Tibial nerve (tissue), 4 donors: ENCODE measurements around the gene IFNAR1. TPM values are rescaled to one million over a fixed set of nuclear protein-coding genes. Genes with fewer than 3 reads are reported as not detected.

Experiments
- DNase-seq, 2 donors: peaks; one replicate each; pipeline ENCODE4 v3.0.0-alpha.2; 2019; ENCODE audit warnings: low spot score in 2 of 2
- H3K27ac ChIP-seq, 4 donors: fragments of 200-600 bp; sonication (generic) in 3 of 4; one replicate each; pipeline ENCODE4 v1.5.1; 2017 to 2019; ENCODE audit warnings: mild to moderate bottlenecking in 1 of 4
- H3K27me3 ChIP-seq, 2 donors: fragments of 200-600 bp; sonication (generic) in 1 of 2; one replicate each; pipeline versions ENCODE4 v1.5.1 to v1.6.0; 2017 to 2019
- H3K36me3 ChIP-seq, 3 donors: fragments of 200-600 bp; sonication (generic); one replicate each; pipeline ENCODE4 v1.5.1; 2018 to 2019
- H3K4me1 ChIP-seq, 4 donors: fragments of 200-600 bp; sonication (generic) in 3 of 4; one replicate each; pipeline ENCODE4 v1.5.1; 2017 to 2019
- H3K4me3 ChIP-seq, 4 donors: fragments of 200-600 bp; sonication (generic) in 3 of 4; one replicate each; pipeline ENCODE4 v1.5.1; 2017 to 2019; ENCODE audit warnings: mild to moderate bottlenecking in 1 of 4, moderate library complexity in 1 of 4
- H3K9me3 ChIP-seq, 4 donors: fragments of 200-600 bp; sonication (generic) in 3 of 4; one replicate each; pipeline ENCODE4 v1.5.1; 2017 to 2019
- EP300 ChIP-seq, 2 donors: sonication (generic); formaldehyde crosslinking; IDR thresholded peaks; one replicate each; pipeline ENCODE4 v1.6.1; 2017; ENCODE audit warnings: antibody characterized with exemption in 2 of 2, mild to moderate bottlenecking in 1 of 2
- POLR2A ChIP-seq, 2 donors: fragments of 450-650 bp; IDR thresholded peaks; one replicate each; pipeline ENCODE4 v1.6.1; 2017; ENCODE audit warnings: antibody characterized with exemption in 2 of 2, mild to moderate bottlenecking in 2 of 2, moderate library complexity in 2 of 2
- WGBS, 2 donors: methylation state at CpG; one replicate each; pipeline ENCODE4 v1.1.5; 2018; 5-methylcytosine and 5-hydroxymethylcytosine counted together
- total RNA-seq, 4 donors: library from RNA; depleted of rRNA; stranded (reverse); fragments of >200 nt; gene quantifications; one replicate each; pipeline ENCODE4 v1.1.0, GENCODE V29; 2016
- TF ChIP-seq, protein P1 (sequence below), 5 experiments: fragments of 200-600 bp in 3 of 5; fragments of 450-650 bp in 2 of 5; sonication (generic) in 3 of 5; IDR thresholded peaks; one replicate each; pipeline ENCODE4 v1.5.1; 2016 to 2019; ENCODE audit warnings: antibody characterized with exemption in 5 of 5, mild to moderate bottlenecking in 3 of 5, moderate library complexity in 2 of 5

IFNAR1 gene
- total RNA-seq, 4 donors from 2014 or later = 29.4 to 35.8 (median 31.4) TPM

DNA sequence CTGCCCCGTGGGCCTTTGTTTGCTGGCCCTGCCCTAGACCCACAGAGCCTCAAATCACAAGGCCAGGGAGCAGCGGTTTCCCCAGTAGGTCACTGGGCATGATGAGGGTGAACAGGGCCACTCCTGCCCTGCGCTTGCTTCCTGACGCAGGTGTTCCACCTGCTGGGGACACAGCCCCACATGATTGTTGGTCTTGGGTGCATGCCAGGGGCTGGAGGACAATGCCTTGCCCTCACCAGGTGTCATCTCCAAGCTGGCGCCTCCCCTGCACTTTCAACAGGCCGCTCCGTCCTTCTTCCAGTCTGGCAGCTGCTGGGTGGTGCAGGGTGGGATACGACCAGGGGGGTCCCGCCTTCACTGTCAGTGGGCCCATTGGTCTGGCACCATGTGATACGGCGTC is 34.3 kb upstream of the IFNAR1 start:
- H3K36me3 ChIP-seq = peaks cover 0 to 67% (median 7%) of the 10 kb centered on the region in 3 donors
- no peak overlapping the region for H3K4me3 ChIP-seq
- H3K4me1 ChIP-seq = peaks cover 0 to 41% (median 15%) of the 10 kb centered on the region in 4 donors
- H3K9me3 ChIP-seq = no peaks in the 10 kb centered on the region
- H3K27ac ChIP-seq = no peak overlapping the region
- WGBS, 2 donors = 83 to 92% methylated on average over 11 of the region's 11 CpGs
- no peak for DNase-seq
- TF ChIP-seq POLR2A (IDR thresholded peaks at IDR 0.05) = no peak
- TF ChIP-seq, protein P1, sequence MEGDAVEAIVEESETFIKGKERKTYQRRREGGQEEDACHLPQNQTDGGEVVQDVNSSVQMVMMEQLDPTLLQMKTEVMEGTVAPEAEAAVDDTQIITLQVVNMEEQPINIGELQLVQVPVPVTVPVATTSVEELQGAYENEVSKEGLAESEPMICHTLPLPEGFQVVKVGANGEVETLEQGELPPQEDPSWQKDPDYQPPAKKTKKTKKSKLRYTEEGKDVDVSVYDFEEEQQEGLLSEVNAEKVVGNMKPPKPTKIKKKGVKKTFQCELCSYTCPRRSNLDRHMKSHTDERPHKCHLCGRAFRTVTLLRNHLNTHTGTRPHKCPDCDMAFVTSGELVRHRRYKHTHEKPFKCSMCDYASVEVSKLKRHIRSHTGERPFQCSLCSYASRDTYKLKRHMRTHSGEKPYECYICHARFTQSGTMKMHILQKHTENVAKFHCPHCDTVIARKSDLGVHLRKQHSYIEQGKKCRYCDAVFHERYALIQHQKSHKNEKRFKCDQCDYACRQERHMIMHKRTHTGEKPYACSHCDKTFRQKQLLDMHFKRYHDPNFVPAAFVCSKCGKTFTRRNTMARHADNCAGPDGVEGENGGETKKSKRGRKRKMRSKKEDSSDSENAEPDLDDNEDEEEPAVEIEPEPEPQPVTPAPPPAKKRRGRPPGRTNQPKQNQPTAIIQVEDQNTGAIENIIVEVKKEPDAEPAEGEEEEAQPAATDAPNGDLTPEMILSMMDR (IDR thresholded peaks at IDR 0.05) = no peak
- no peak for TF ChIP-seq EP300 (IDR thresholded peaks at IDR 0.05)
- no peaks in the 10 kb centered on the region for H3K27me3 ChIP-seq

DNA sequence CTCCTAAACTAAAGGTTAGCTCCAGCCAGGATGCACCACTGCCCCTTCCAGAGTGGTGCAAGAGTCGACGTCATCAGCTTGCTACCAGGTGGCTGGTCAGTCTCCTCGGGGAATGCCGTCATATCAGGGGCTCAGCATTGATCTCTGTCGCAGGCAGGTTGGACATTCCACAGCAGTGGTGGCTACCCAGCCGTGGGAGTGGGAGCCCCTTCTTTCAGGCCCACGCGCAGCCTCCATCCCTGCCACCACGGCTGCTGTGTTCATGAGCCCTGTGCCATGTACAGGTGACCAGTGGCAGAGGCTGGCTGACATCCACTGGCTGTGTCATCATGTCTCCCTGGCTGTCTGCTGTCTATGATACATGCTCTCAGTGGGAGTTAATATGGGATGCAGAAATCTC is 33.1 kb upstream of the IFNAR1 start:
- no peak overlapping the region for H3K4me3 ChIP-seq
- H3K9me3 ChIP-seq = no peaks in the 10 kb centered on the region
- peaks cover 0 to 29% (median 9%) of the 10 kb centered on the region in 4 donors for H3K4me1 ChIP-seq
- TF ChIP-seq EP300 (IDR thresholded peaks at IDR 0.05) (no peak), POLR2A (IDR thresholded peaks at IDR 0.05) (no peak)
- TF ChIP-seq, protein P1 (IDR thresholded peaks at IDR 0.05) = no peak
- H3K27ac ChIP-seq = no peak overlapping the region
- 94 to 98% methylated on average over 7 to 8 of the region's 9 CpGs for WGBS, 2 donors
- H3K36me3 ChIP-seq = peaks cover 2 to 68% (median 7%) of the 10 kb centered on the region in 3 donors
- no peak for DNase-seq
- no peaks in the 10 kb centered on the region for H3K27me3 ChIP-seq

DNA sequence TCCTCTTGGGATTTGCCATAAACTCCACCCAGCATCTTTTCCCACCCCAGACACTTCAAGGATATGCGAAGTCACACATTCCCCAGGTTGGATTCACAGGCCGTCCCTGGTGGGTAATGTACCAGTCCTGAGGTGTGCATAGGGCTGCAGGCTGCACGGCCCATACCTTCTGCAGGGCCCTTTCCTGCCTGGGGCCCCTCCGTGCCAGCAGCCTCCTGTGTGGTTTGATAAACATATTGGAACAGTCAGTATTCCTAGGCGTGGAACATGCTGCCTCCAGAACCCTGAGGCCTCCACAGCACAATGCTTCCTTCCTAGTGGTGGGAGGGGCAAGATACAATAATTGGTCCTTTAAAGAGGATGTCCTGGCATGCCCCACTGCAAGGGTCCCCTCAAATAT is 32.0 kb upstream of the IFNAR1 start:
- 69 to 84% methylated on average over 5 of the region's 5 CpGs for WGBS, 2 donors
- TF ChIP-seq POLR2A (IDR thresholded peaks at IDR 0.05) = no peak
- TF ChIP-seq, protein P1 (IDR thresholded peaks at IDR 0.05) = no peak
- TF ChIP-seq EP300 (IDR thresholded peaks at IDR 0.05) = no peak
- Histone ChIP-seq H3K27ac (no peak overlapping the region), H3K36me3 (peaks cover 2 to 78% (median 7%) of the 10 kb centered on the region in 3 donors), H3K4me3 (no peak overlapping the region), H3K4me1 (peaks cover 0 to 19% (median 5%) of the 10 kb centered on the region in 4 donors), H3K9me3 (no peaks in the 10 kb centered on the region), H3K27me3 (no peaks in the 10 kb centered on the region)
- DNase-seq = no peak

DNA sequence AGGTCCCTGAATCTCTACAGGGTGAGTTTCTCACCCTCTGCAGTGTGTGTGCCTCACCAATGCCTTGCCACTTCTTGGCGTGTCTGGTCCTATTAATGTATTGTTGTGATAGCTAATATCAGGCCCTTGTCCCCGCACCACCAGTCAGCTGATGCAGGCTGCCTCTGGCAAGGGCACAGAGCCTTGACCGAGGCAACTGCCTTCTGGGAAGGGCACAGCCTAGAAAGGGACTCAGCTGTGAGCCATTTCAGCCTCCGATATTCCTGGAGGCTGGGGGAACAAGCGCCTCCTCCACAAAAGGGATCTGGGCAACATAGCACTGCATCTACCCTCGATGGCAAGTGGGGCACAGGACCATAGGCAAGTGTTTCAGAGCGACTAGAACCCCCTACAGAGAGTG is 31.6 kb upstream of the IFNAR1 start:
- Histone ChIP-seq H3K27me3 (no peaks in the 10 kb centered on the region), H3K4me1 (peaks cover 0 to 14% (median 3%) of the 10 kb centered on the region in 4 donors), H3K4me3 (no peak overlapping the region), H3K36me3 (peaks cover 2 to 79% (median 7%) of the 10 kb centered on the region in 3 donors), H3K9me3 (no peaks in the 10 kb centered on the region), H3K27ac (no peak overlapping the region)
- no peak for DNase-seq
- WGBS, 2 donors = 88 to 93% methylated on average over 2 to 7 of the region's 7 CpGs
- TF ChIP-seq EP300 (IDR thresholded peaks at IDR 0.05) = no peak
- TF ChIP-seq POLR2A (IDR thresholded peaks at IDR 0.05) = no peak
- TF ChIP-seq, protein P1 (IDR thresholded peaks at IDR 0.05) = no peak

DNA sequence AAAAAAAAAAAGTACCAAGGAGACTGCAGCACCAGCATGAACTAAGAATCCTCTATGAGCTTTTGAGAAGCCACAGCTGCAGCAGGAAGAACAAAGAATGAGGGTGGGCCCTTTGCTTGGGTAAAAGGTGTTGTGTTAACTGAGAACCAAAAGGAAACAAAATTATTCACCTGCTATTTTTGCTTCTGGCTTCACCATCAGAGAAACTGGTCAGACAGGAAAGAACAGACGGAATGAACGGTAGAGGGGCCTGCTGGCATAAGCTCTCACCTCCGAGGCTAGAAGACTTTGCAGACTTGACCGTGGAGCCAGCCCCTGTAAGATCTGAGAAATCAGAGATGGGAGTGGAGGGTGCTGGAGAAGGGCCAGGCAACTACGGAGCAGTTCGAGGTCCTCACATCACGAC is 31.0 kb upstream of the IFNAR1 start:
- Histone ChIP-seq H3K4me1 (peaks cover 0 to 9% (median 3%) of the 10 kb centered on the region in 4 donors), H3K9me3 (no peaks in the 10 kb centered on the region), H3K4me3 (no peak overlapping the region), H3K27ac (no peak overlapping the region), H3K36me3 (peaks cover 2 to 75% (median 7%) of the 10 kb centered on the region in 3 donors), H3K27me3 (no peaks in the 10 kb centered on the region)
- TF ChIP-seq, protein P1 (IDR thresholded peaks at IDR 0.05) = no peak
- TF ChIP-seq EP300 (IDR thresholded peaks at IDR 0.05) (no peak), POLR2A (IDR thresholded peaks at IDR 0.05) (no peak)
- DNase-seq = no peak
- WGBS, 2 donors = 71 to 76% methylated on average over 7 of the region's 7 CpGs
